Fibroblast of lung (primary cell): ENCODE results near the gene MUC21. TPM values are rescaled to one million over a fixed set of nuclear protein-coding genes. Genes with fewer than 3 reads are reported as not detected.
A peak's percentile ranks its signal among the peaks of the same experiment; 100 is the strongest.

ENCODE experiments used
- DNase-seq, 2 donors: peaks; one replicate each; pipeline versions ENCODE4 v3.0.0 to v3.0.0-alpha.2; 2010; ENCODE audit warnings: low read depth in 2 of 2
- H2AFZ ChIP-seq: 2 replicates; pipeline ENCODE4 v1.5.1; 2012; ENCODE audit warnings: low read length, control low read depth, inconsistent platforms
- H3K27ac ChIP-seq: 2 replicates; pipeline ENCODE4 v1.5.1; 2011; ENCODE audit warnings: low read length, control low read depth; ENCODE audit not compliant: insufficient read depth
- H3K27me3 ChIP-seq: 2 replicates; pipeline ENCODE4 v1.5.1; 2011; ENCODE audit warnings: mild to moderate bottlenecking, low read length; ENCODE audit not compliant: control insufficient read depth, insufficient read depth
- H3K36me3 ChIP-seq: 2 replicates; pipeline ENCODE4 v1.5.1; 2011; ENCODE audit warnings: low read length; ENCODE audit not compliant: control insufficient read depth, insufficient read depth
- H3K4me1 ChIP-seq: 2 replicates; pipeline ENCODE4 v1.5.1; 2011; ENCODE audit warnings: low read length; ENCODE audit not compliant: control insufficient read depth, insufficient read depth; ENCODE audit errors: extremely low read depth
- H3K4me2 ChIP-seq: 2 replicates; pipeline ENCODE4 v1.5.1; 2011; ENCODE audit warnings: low read length, control low read depth; ENCODE audit not compliant: insufficient read depth; ENCODE audit errors: extremely low read depth
- H3K4me3 ChIP-seq, 4 experiments: fragments of 200-600 bp in 1 of 4; sonication (generic) in 1 of 4; replicated peaks in 1 of 4; 2 replicates each; pipeline ENCODE4 v1.5.1; 2011 to 2016; ENCODE audit warnings: low read length in 4 of 4, low read depth in 3 of 4, mild to moderate bottlenecking in 3 of 4, control low read depth in 2 of 4, inconsistent platforms in 1 of 4, mixed read lengths in 1 of 4; ENCODE audit not compliant: insufficient read depth in 1 of 4; ENCODE audit errors: control extremely low read depth in 1 of 4
- H3K79me2 ChIP-seq: 2 replicates; pipeline ENCODE4 v1.5.1; 2012; ENCODE audit warnings: mild to moderate bottlenecking, low read length, inconsistent platforms; ENCODE audit not compliant: control insufficient read depth, insufficient read depth
- H3K9ac ChIP-seq: 2 replicates; pipeline ENCODE4 v1.5.1; 2011; ENCODE audit warnings: mild to moderate bottlenecking, low read length, control low read depth; ENCODE audit not compliant: insufficient read depth
- H3K9me3 ChIP-seq: 2 replicates; pipeline ENCODE4 v1.5.1; 2012; ENCODE audit warnings: low read depth, low read length; ENCODE audit not compliant: control insufficient read depth, insufficient read depth
- H4K20me1 ChIP-seq: 2 replicates; pipeline ENCODE4 v1.5.1; 2011; ENCODE audit warnings: low read length; ENCODE audit not compliant: control insufficient read depth, insufficient read depth; ENCODE audit errors: extremely low read depth
- CTCF ChIP-seq, 2 donors: IDR thresholded peaks in 1 of 2; conservative IDR thresholded peaks in 1 of 2; 1 replicate in 1 of 2; 2 replicates in 1 of 2; pipeline ENCODE4 v1.5.1; 2011 to 2012; ENCODE audit warnings: low read length in 2 of 2, control low read depth in 1 of 2, inconsistent platforms in 1 of 2, low read depth in 1 of 2, mild to moderate bottlenecking in 1 of 2
- EZH2 ChIP-seq: IDR thresholded peaks from 2 replicates; pipeline ENCODE4 v1.5.1; 2012; ENCODE audit warnings: low read length, control low read depth, mild to moderate bottlenecking; ENCODE audit errors: missing control alignments
- polyA plus RNA-seq, 2 donors: library from polyadenylated mRNA; depleted of rRNA in 1 of 2; stranded (reverse) in 1 of 2; unstranded in 1 of 2; fragments of >200 nt; gene quantifications; 2 replicates each; pipeline ENCODE4 v1.2.1, GENCODE V29; 2011 to 2012; ENCODE audit warnings: missing spikeins in 1 of 2
- total RNA-seq: library from RNA; depleted of rRNA; stranded (reverse); fragments of >200 nt; gene quantifications from 2 replicates; pipeline ENCODE4 v1.2.1, GENCODE V29; 2014

Gene MUC21
- total and polyA plus RNA-seq, 2 donors (not counting 1 experiment from before 2014, with no cell fraction given): not detected

GRCh38 chr6:30942338-30943060 lies 41.0 kb upstream of the MUC21 start:
- DNase-seq: peak; percentile 70 to 78
- Histone ChIP-seq H3K36me3 (no peaks in the 10 kb centered on the region), H2AFZ (peak overlapping the region; percentile 85), H3K4me1 (peaks cover 4% of the 10 kb centered on the region), H3K9me3 (no peaks in the 10 kb centered on the region), H3K4me3 (no peak overlapping the region), H3K9ac (no peak overlapping the region), H3K79me2 (no peaks in the 10 kb centered on the region), H3K27me3 (peaks cover 20% of the 10 kb centered on the region), H3K4me2 (peak overlapping the region; percentile 46), H4K20me1 (no peaks in the 10 kb centered on the region), H3K27ac (no peak overlapping the region)
- TF ChIP-seq CTCF (conservative IDR thresholded peaks at IDR 0.05 in 1 of 2, IDR thresholded peaks at IDR 0.05 in 1 of 2; ENCODE audit: low read depth in 1 of 2, low read length in 2 of 2) (peak; percentile 55 to 61), EZH2 (no peak)

GRCh38 chr6:30944051-30944450 lies 39.5 kb upstream of the MUC21 start:
- Histone ChIP-seq H3K4me2 (no peak overlapping the region), H3K36me3 (no peaks in the 10 kb centered on the region), H3K4me3 (no peak overlapping the region), H4K20me1 (no peaks in the 10 kb centered on the region), H3K9ac (no peak overlapping the region), H3K27ac (no peak overlapping the region), H3K79me2 (no peaks in the 10 kb centered on the region), H3K4me1 (peaks cover 4% of the 10 kb centered on the region), H3K27me3 (peaks cover 22% of the 10 kb centered on the region), H3K9me3 (no peaks in the 10 kb centered on the region), H2AFZ (no peak overlapping the region)
- TF ChIP-seq EZH2 (no peak), CTCF (conservative IDR thresholded peaks at IDR 0.05 in 1 of 2, IDR thresholded peaks at IDR 0.05 in 1 of 2; ENCODE audit: low read depth in 1 of 2, low read length in 2 of 2) (no peak)
- no peak for DNase-seq

- Histone ChIP-seq H3K4me2 (no peak overlapping the region), H3K4me3 (no peak overlapping the region), H3K4me1 (peaks cover 4% of the 10 kb centered on the region), H2AFZ (no peak overlapping the region), H3K27ac (no peak overlapping the region), H4K20me1 (no peaks in the 10 kb centered on the region), H3K27me3 (peaks cover 22% of the 10 kb centered on the region), H3K9ac (no peak overlapping the region), H3K9me3 (no peaks in the 10 kb centered on the region), H3K36me3 (no peaks in the 10 kb centered on the region), H3K79me2 (no peaks in the 10 kb centered on the region)
- TF ChIP-seq EZH2 (no peak), CTCF (conservative IDR thresholded peaks at IDR 0.05 in 1 of 2, IDR thresholded peaks at IDR 0.05 in 1 of 2; ENCODE audit: low read depth in 1 of 2, low read length in 2 of 2) (no peak)
- DNase-seq: no peak
Measured at GRCh38 chr6:30945281-30945680, 38.2 kb upstream of the MUC21 start.
